H1 (cell line): ENCODE measurements around the gene PDK4. TPM values are rescaled to one million over a fixed set of nuclear protein-coding genes. Genes with fewer than 3 reads are reported as not detected.

ENCODE experiments used
- CBX8 ChIP-seq: fragments of 300-800, 300-1000 bp; sonication (generic); IDR thresholded peaks from 2 replicates; pipeline ENCODE4 v1.7.1; 2016; ENCODE audit warnings: low read depth, low read length, borderline replicate concordance
- CHD2 ChIP-seq: IDR thresholded peaks from 2 replicates; pipeline ENCODE4 v1.6.1; 2012; ENCODE audit warnings: low read length, improper control_type of control experiment
- CREB1 ChIP-seq: IDR thresholded peaks from 2 replicates; pipeline ENCODE4 v1.6.1; 2012; ENCODE audit warnings: inconsistent platforms
- JUN ChIP-seq: IDR thresholded peaks from 2 replicates; pipeline ENCODE4 v1.6.1; 2011; ENCODE audit warnings: low read depth, mild to moderate bottlenecking, improper control_type of control experiment, low read length
- PHF8 ChIP-seq: fragments of 200-600 bp; sonication (generic); conservative IDR thresholded peaks from 2 replicates; pipeline ENCODE4 v1.7.1; 2012; ENCODE audit warnings: low read depth, mild to moderate bottlenecking, inconsistent platforms, low read length, moderate library complexity
- SUZ12 ChIP-seq: fragments of 200-600 bp; sonication (generic); IDR thresholded peaks from 2 replicates; pipeline ENCODE4 v1.6.1; 2012; ENCODE audit warnings: mild to moderate bottlenecking, inconsistent platforms, low read length, moderate library complexity, mixed read lengths
- polyA plus RNA-seq, 7 experiments: library from polyadenylated mRNA; depleted of rRNA in 3 of 7; stranded (reverse) in 5 of 7; unstranded in 2 of 7; fragments of >200 nt in 5 of 7; fragments of 200-250 nt in 2 of 7; gene quantifications; 1 replicate in 5 of 7; 2 replicates in 1 of 7; 4 replicates in 1 of 7; pipeline versions ENCODE4 v1.2.1 to v1.2.3, GENCODE V29; 2011 to 2013; ENCODE audit warnings: missing spikeins in 2 of 7, mixed read lengths in 2 of 7
- total RNA-seq: library from RNA; stranded (reverse); fragmentation: NEBNext Ultra II Directional; extraction: Animal tissue kit (Norgen Biotek cat#: 25700); gene quantifications from 2 replicates; pipeline ENCODE4 v1.2.1, GENCODE V29; 2021

The PDK4 gene
- total and polyA plus RNA-seq, 2 of the 8 experiments (the other 6 are each of a cell fraction or from before 2014, with no cell fraction given), result 0.26 TPM; not detected in 1

DNA sequence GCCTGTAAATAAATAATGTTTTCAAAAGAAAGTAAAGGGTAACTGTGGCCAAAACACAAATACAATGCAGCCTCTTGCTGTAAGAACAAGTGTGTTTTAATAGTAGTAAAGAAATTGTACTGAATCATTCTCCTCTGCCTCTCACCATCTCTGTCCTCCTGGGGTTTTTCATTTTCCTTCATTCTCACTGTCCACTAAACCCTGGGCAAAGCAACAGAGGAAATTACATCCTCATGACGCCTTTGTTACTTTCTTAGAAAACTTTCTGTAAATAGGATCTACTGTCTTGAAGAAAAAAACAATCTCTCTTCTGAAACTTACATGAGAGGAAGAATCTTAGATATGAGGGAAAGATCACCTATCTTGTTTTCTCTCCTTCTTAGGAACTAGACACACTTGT lies 56.0 kb downstream of the PDK4 start (continued):
- TF ChIP-seq CREB1 (no peak), PHF8 (no peak), CBX8 (no peak), JUN (no peak), CHD2 (no peak), SUZ12 (no peak)
